ENCODE results near the gene PLA2G2D. TPM values are rescaled to one million over a fixed set of nuclear protein-coding genes. Genes with fewer than 3 reads are reported as not detected.

Gene PLA2G2D, protein sequence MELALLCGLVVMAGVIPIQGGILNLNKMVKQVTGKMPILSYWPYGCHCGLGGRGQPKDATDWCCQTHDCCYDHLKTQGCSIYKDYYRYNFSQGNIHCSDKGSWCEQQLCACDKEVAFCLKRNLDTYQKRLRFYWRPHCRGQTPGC
- total RNA-seq = not detected in 2 replicates

DNA sequence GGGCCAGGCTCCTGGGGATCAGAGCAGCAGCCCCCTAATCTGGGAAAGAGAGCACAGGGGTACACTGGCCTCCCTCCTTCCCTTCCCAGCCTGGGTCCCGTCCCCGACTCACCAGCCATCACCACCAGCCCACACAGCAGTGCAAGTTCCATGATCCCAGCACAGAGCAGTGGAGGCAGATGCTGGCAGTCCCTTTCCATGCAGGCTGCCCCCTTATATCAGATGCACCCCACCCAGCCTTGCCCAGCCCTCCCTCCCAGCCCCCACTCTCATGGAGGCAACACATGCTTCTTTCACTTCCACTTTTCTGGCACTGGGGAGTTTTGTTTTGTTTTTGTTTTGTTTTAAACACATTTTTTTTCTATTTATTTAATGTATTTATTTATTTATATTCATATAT is at the start of gene PLA2G2D:
PLA2G2D (minus strand) TSS at position 190 of the 400 bp plus-strand sequence; CDS start at position 152, 38 bp downstream.

DNA sequence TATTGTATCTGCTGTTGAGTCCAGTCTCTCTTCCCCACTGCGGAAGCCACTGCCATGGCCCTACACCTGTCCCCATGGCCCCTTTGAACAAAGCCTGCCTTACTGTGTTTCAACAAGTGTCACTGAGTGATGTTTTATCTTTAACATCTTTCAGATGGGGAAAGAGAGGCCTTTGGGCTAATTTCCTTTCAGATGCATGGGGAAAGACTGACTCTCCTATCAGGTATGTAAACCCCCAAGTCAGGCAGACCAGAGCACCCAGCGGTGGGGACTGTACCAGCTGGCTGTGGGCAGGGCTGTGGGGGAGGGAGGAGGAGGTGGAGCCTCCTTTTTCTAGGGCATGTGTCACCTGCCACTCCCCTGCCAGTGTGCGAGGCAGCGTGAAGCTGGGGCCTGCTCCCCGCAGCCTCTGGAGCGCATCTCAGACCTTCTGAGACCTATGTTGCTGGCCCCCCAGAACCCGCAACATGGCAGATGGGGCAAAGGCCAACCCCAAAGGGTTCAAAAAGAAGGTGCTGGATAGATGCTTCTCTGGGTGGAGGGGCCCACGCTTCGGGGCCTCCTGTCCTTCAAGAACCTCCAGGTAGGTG is 19.7 kb upstream of the PLA2G2D start, which contains the start of gene PLA2G2F:
PLA2G2F (plus strand) TSS at position 363 of the 590 bp plus-strand sequence; CDS start at position 468, 105 bp downstream.

DNA sequence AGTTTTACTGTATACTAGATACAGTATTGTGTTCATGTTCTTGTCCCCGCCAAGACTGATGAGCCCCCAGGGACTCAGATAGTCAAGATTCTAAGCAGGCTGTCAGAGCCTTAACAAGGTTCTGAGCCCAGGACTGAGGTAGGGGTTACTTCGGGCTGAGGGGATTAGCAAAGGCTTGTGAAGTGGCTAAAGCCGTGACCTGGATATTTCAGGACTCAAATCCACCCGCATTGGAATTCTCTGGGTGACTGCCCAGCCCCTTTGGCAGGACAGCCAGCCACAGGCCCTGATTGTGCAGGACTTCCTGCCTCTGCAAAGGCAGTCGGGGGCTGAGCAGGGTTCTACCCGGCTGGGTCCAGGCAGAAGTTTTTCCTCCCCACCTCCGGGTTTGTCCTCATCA is 49.5 kb downstream of the PLA2G2D start, which contains the start of gene PLA2G5:
PLA2G5 (plus strand) TSS at position 321 of the 400 bp plus-strand sequence. CDS start 14,637 bp downstream, outside the sequence.

Other genes starting within 250 kb of the PLA2G2D start
- 3.2 and 4.9 TPM in 2 replicates for gene OTUD3, start 237.1 kb downstream of the PLA2G2D start, total RNA-seq
- not detected in 2 replicates for gene PLA2G2E, start 195.9 kb downstream of the PLA2G2D start, total RNA-seq
- not detected in 2 replicates for gene PLA2G2A, start 139.9 kb downstream of the PLA2G2D start, total RNA-seq
- not detected in 2 replicates for gene PLA2G5, start 49.3 kb downstream of the PLA2G2D start, total RNA-seq
- gene PLA2G2F, start 19.8 kb upstream of the PLA2G2D start, total RNA-seq = not detected in 2 replicates
- gene UBXN10, start 66.6 kb upstream of the PLA2G2D start, total RNA-seq = under 0.01 TPM in 1 of 2 replicates, not detected in the other
- gene PLA2G2C, start 67.0 kb upstream of the PLA2G2D start, total RNA-seq = not detected in 2 replicates
- gene VWA5B1, start 171.3 kb upstream of the PLA2G2D start, total RNA-seq = not detected in 2 replicates

Measured in hair follicle dermal papilla cell (primary cell).